Smooth muscle cell (in vitro differentiated cells): ENCODE data around the gene SLC2A6. TPM values are rescaled to one million over a fixed set of nuclear protein-coding genes. Genes with fewer than 3 reads are reported as not detected.

Experiments used
- DNase-seq: peaks from one replicate; lab custom pipeline; 2025; ENCODE audit not compliant: unreplicated experiment; lab: John Stamatoyannopoulos, UW
- H2AFZ ChIP-seq: fragments of 200-600 bp; sonication (generic); 2 replicates; pipeline ENCODE4 v1.6.0; 2016; ENCODE audit warnings: antibody characterized with exemption, low read depth, mild to moderate bottlenecking
- H3F3A ChIP-seq: fragments of 200-600 bp; sonication (generic); 2 replicates; pipeline ENCODE4 v1.6.0; 2017; ENCODE audit warnings: antibody characterized with exemption, low read depth
- H3K27ac ChIP-seq: fragments of 200-600 bp; sonication (generic); 2 replicates; pipeline ENCODE4 v1.5.1; 2016; ENCODE audit warnings: low read depth, mild to moderate bottlenecking
- H3K27me3 ChIP-seq: fragments of 200-600 bp; sonication (generic); 2 replicates; pipeline ENCODE4 v1.6.1; 2016; ENCODE audit warnings: low read depth, mild to moderate bottlenecking
- H3K36me3 ChIP-seq: fragments of 200-600 bp; sonication (generic); 2 replicates; pipeline ENCODE4 v1.5.1; 2016; ENCODE audit warnings: low read depth
- H3K4me1 ChIP-seq: fragments of 200-600 bp; sonication (generic); 2 replicates; pipeline ENCODE4 v1.5.1; 2016; ENCODE audit warnings: low read depth
- H3K4me2 ChIP-seq: fragments of 200-600 bp; sonication (generic); 2 replicates; pipeline ENCODE4 v1.6.0; 2016; ENCODE audit warnings: mild to moderate bottlenecking
- H3K4me3 ChIP-seq: fragments of 200-600 bp; sonication (generic); 2 replicates; pipeline ENCODE4 v1.5.1; 2016; ENCODE audit warnings: mild to moderate bottlenecking
- H3K79me2 ChIP-seq: fragments of 200-600 bp; sonication (generic); 2 replicates; pipeline ENCODE4 v1.6.0; 2016; ENCODE audit warnings: low read depth, mild to moderate bottlenecking
- H3K9ac ChIP-seq: fragments of 200-600 bp; sonication (generic); 2 replicates; pipeline ENCODE4 v1.6.0; 2016; ENCODE audit warnings: low read depth
- H3K9me3 ChIP-seq: fragments of 200-600 bp; sonication (generic); replicated peaks from 2 replicates; pipeline ENCODE4 v1.5.1; 2016; ENCODE audit warnings: low read depth
- H4K20me1 ChIP-seq: fragments of 200-600 bp; sonication (generic); 2 replicates; pipeline ENCODE4 v1.6.0; 2016; ENCODE audit warnings: low read depth
- WGBS: methylation state at CpG from one replicate; pipeline ENCODE4 v1.1.7; 2016; ENCODE audit warnings: low lambda C conversion rate; 5-methylcytosine and 5-hydroxymethylcytosine counted together
- polyA plus RNA-seq: library from polyadenylated mRNA; unstranded; fragments of >200 nt; fragmentation: Nextera tagmentation; extraction: Ambion mirVana; gene quantifications from 2 replicates; pipeline ENCODE4 v1.2.1, GENCODE V29; 2016
- total RNA-seq: library from RNA; depleted of rRNA; stranded (reverse); fragments of >200 nt; gene quantifications from 2 replicates; pipeline ENCODE4 v1.2.3, GENCODE V29; 2014
- TF ChIP-seq, protein P1 (sequence below): fragments of 200-600 bp; sonication (generic); IDR thresholded peaks from 2 replicates; pipeline ENCODE4 v1.5.1; 2017; ENCODE audit warnings: borderline replicate concordance, mild to moderate bottlenecking, antibody characterized with exemption; ENCODE audit not compliant: insufficient read depth, poor library complexity, severe bottlenecking

The SLC2A6 gene
- total and polyA plus RNA-seq, 2 experiments from 2014 or later = 13.8 to 21.0 TPM

- TF ChIP-seq, protein P1, sequence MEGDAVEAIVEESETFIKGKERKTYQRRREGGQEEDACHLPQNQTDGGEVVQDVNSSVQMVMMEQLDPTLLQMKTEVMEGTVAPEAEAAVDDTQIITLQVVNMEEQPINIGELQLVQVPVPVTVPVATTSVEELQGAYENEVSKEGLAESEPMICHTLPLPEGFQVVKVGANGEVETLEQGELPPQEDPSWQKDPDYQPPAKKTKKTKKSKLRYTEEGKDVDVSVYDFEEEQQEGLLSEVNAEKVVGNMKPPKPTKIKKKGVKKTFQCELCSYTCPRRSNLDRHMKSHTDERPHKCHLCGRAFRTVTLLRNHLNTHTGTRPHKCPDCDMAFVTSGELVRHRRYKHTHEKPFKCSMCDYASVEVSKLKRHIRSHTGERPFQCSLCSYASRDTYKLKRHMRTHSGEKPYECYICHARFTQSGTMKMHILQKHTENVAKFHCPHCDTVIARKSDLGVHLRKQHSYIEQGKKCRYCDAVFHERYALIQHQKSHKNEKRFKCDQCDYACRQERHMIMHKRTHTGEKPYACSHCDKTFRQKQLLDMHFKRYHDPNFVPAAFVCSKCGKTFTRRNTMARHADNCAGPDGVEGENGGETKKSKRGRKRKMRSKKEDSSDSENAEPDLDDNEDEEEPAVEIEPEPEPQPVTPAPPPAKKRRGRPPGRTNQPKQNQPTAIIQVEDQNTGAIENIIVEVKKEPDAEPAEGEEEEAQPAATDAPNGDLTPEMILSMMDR = no peak
- Histone ChIP-seq H3K9me3 (no peaks in the 10 kb centered on the region), H3K9ac (no peak overlapping the region), H3K4me3 (no peak overlapping the region), H4K20me1 (no peaks in the 10 kb centered on the region), H3K27ac (no peak overlapping the region), H3K27me3 (no peaks in the 10 kb centered on the region), H3K4me2 (no peak overlapping the region), H3K36me3 (no peaks in the 10 kb centered on the region), H3K4me1 (no peaks in the 10 kb centered on the region), H3F3A (no peaks in the 10 kb centered on the region), H3K79me2 (no peaks in the 10 kb centered on the region), H2AFZ (no peak overlapping the region)
- no peak for DNase-seq
- 74% methylated on average over 19 of the region's 19 CpGs for WGBS
Measured at GRCh38 chr9:133489253-133490190, 10.6 kb upstream of the SLC2A6 start.

- no peak overlapping the region for H3K9ac ChIP-seq
- no peaks in the 10 kb centered on the region for H3F3A ChIP-seq
- no peak overlapping the region for H3K4me3 ChIP-seq
- 84% methylated on average over 18 of the region's 18 CpGs for WGBS
- no peaks in the 10 kb centered on the region for H3K27me3 ChIP-seq
- H4K20me1 ChIP-seq = no peaks in the 10 kb centered on the region
- DNase-seq = no peak
- no peaks in the 10 kb centered on the region for H3K36me3 ChIP-seq
- TF ChIP-seq, protein P1 = no peak
- no peaks in the 10 kb centered on the region for H3K4me1 ChIP-seq
- no peak overlapping the region for H3K27ac ChIP-seq
- H3K4me2 ChIP-seq = no peak overlapping the region
- H2AFZ ChIP-seq = no peak overlapping the region
- no peaks in the 10 kb centered on the region for H3K79me2 ChIP-seq
- H3K9me3 ChIP-seq = no peaks in the 10 kb centered on the region
Measured at GRCh38 chr9:133488686-133489252, 9.9 kb upstream of the SLC2A6 start.

DNA sequence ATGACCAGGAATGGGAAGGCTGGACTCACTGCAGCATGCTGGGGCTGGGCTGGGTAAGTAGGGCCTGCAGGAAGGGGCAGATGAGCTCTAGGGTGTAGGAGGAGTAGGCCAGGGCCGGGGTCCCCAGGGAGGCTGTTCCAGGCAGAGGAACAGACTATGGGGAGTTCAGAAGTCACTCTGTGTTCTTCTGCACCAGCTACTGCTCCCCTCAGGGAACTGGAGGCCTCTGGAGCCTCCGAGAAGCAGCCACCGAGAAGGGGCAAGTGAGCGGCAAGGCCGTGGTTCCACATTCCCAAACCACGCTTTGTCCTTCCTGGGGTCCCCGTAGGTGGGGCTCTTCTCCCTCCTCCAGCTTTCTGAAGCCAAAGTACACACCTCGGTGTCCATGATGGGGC lies 8.4 kb upstream of the SLC2A6 start:
- DNase-seq = no peak
- TF ChIP-seq, protein P1 = no peak
- Histone ChIP-seq H4K20me1 (no peaks in the 10 kb centered on the region), H3K27ac (no peak overlapping the region), H3K9me3 (no peaks in the 10 kb centered on the region), H3F3A (no peaks in the 10 kb centered on the region), H3K4me3 (no peak overlapping the region), H3K4me2 (no peak overlapping the region), H3K36me3 (no peaks in the 10 kb centered on the region), H3K79me2 (no peaks in the 10 kb centered on the region), H3K9ac (no peak overlapping the region), H2AFZ (no peak overlapping the region), H3K27me3 (no peaks in the 10 kb centered on the region), H3K4me1 (no peaks in the 10 kb centered on the region)
- WGBS = 95% methylated on average over 8 of the region's 8 CpGs
